PC-3 (cell line): ENCODE measurements around the gene CDK18. TPM values are rescaled to one million over a fixed set of nuclear protein-coding genes. Genes with fewer than 3 reads are reported as not detected.

Experiments
- ATAC-seq: fragments of 200-7000 bp; cut with Tn5 transposase; 2 replicates; pipeline ENCODE4 v1.9.1; 2020; ENCODE audit warnings: mild to moderate bottlenecking, moderate library complexity
- BruUV-seq: library from RNA; stranded (reverse); fragments of 400-500 nt; replicated peaks from 2 replicates; lab custom pipeline; 2021; lab: Mats Ljungman, UMichigan
- CTCF ChIA-PET: fragments of 300-600 bp; sonication (Branson Sonifier 250); formaldehyde crosslinking; loops from one replicate; lab custom pipeline; 2022; ENCODE audit warnings: antibody characterized with exemption; lab: Charles Lee
- POLR2A ChIA-PET: fragments of 300-600 bp; sonication (Branson Sonifier 250); formaldehyde crosslinking; loops from one replicate; lab custom pipeline; 2022; ENCODE audit warnings: antibody characterized with exemption; ENCODE audit not compliant: unreplicated experiment; lab: Charles Lee
- DNase-seq: peaks from one replicate; pipeline ENCODE4 v3.0.0-alpha.2; 2015
- H2AFZ ChIP-seq: fragments of 300-600 bp; sonication (generic); 2 replicates; pipeline ENCODE4 v1.6.0; 2016; ENCODE audit warnings: antibody characterized with exemption, low read length
- H3F3A ChIP-seq: fragments of 300-600 bp; sonication (generic); one replicate; pipeline ENCODE4 v1.6.0; 2017; ENCODE audit warnings: antibody characterized with exemption, low read length, control low read depth, mild to moderate bottlenecking; ENCODE audit not compliant: unreplicated experiment
- H3K27ac ChIP-seq: fragments of 300-600 bp; sonication (generic); 2 replicates; pipeline ENCODE4 v1.5.1; 2016; ENCODE audit warnings: mild to moderate bottlenecking, low read length
- H3K27me3 ChIP-seq: fragments of 300-600 bp; sonication (generic); 2 replicates; pipeline ENCODE4 v1.6.1; 2016; ENCODE audit warnings: low read length, mixed read lengths
- H3K36me3 ChIP-seq: fragments of 300-600 bp; sonication (generic); 2 replicates; pipeline ENCODE4 v1.6.1; 2016; ENCODE audit warnings: low read depth, mixed run types, low read length, mixed read lengths
- H3K4me1 ChIP-seq: fragments of 300-600 bp; sonication (generic); 2 replicates; pipeline ENCODE4 v1.5.1; 2016; ENCODE audit warnings: low read length; ENCODE audit not compliant: insufficient read depth
- H3K4me2 ChIP-seq: fragments of 300-600 bp; sonication (generic); 2 replicates; pipeline ENCODE4 v1.6.0; 2016; ENCODE audit warnings: low read length
- H3K4me3 ChIP-seq: fragments of 300-600 bp; sonication (generic); 2 replicates; pipeline ENCODE4 v1.5.1; 2016; ENCODE audit warnings: mild to moderate bottlenecking, low read length, mixed read lengths
- H3K79me2 ChIP-seq: fragments of 300-600 bp; sonication (generic); 2 replicates; pipeline ENCODE4 v1.6.1; 2017; ENCODE audit warnings: low read length, mixed read lengths
- H3K9ac ChIP-seq: fragments of 300-600 bp; sonication (generic); 2 replicates; pipeline ENCODE4 v1.6.0; 2016; ENCODE audit warnings: mild to moderate bottlenecking, low read length
- H3K9me2 ChIP-seq: fragments of 300-600 bp; sonication (generic); replicated peaks from 2 replicates; pipeline ENCODE4 v1.6.1; 2016; ENCODE audit warnings: mixed run types, low read length, mixed read lengths
- H3K9me3 ChIP-seq: fragments of 300-600 bp; sonication (generic); 2 replicates; pipeline ENCODE4 v1.6.1; 2016; ENCODE audit warnings: low read length, mixed read lengths
- H4K20me1 ChIP-seq: fragments of 300-600 bp; sonication (generic); 2 replicates; pipeline ENCODE4 v1.6.1; 2016; ENCODE audit warnings: low read length, mixed read lengths
- CTCF ChIP-seq: fragments of 300-600 bp; sonication (generic); conservative IDR thresholded peaks from 2 replicates; pipeline ENCODE4 v1.5.1; 2017; ENCODE audit warnings: antibody characterized with exemption, low read depth, mild to moderate bottlenecking, low read length
- EZH2 ChIP-seq: fragments of 300-600 bp; sonication (generic); IDR thresholded peaks from one replicate; pipeline ENCODE4 v1.6.1; 2017; ENCODE audit warnings: antibody characterized with exemption, mild to moderate bottlenecking, low read length; ENCODE audit not compliant: unreplicated experiment
- EZH2phosphoT487 ChIP-seq: fragments of 300-600 bp; sonication (generic); IDR thresholded peaks from 2 replicates; pipeline ENCODE4 v1.6.1; 2018; ENCODE audit warnings: mild to moderate bottlenecking, antibody characterized with exemption, low read length, borderline replicate concordance
- intact Hi-C: fragments of 100-400 bp; cut with micrococcal nuclease; formaldehyde crosslinking; loops from 2 replicates; pipeline ENCODE4 v1.9.0; 2023
- total RNA-seq: library from RNA; depleted of rRNA; stranded (reverse); fragments of >200 nt; gene quantifications from 2 replicates; pipeline ENCODE4 v1.2.3, GENCODE V29; 2014

Gene CDK18
- total RNA-seq, 1 experiment from 2014 or later = 13.2 TPM

GRCh38 chr1:205500240-205501233 lies 3.9 kb upstream of the CDK18 start:
- peak; percentile 36; the same call in 1 of the 2 replicates for ATAC-seq
- intact Hi-C loops = no loop called here
- Histone ChIP-seq H3F3A (no peaks in the 10 kb centered on the region), H3K27ac (no peak overlapping the region), H3K4me2 (no peak overlapping the region), H3K36me3 (no peaks in the 10 kb centered on the region), H3K9me3 (no peaks in the 10 kb centered on the region), H3K4me3 (no peak overlapping the region), H4K20me1 (no peaks in the 10 kb centered on the region), H2AFZ (no peak overlapping the region), H3K9me2 (no peaks in the 10 kb centered on the region), H3K79me2 (peaks cover 7% of the 10 kb centered on the region), H3K4me1 (peaks cover 13% of the 10 kb centered on the region), H3K27me3 (no peaks in the 10 kb centered on the region), H3K9ac (no peak overlapping the region)
- ChIA-PET POLR2A (no interaction called here), CTCF (interaction anchor here (1.0 kb wide), 1 partner anchor 22 kb away, joined by 3 read pairs; no protein-coding TSS in a partner anchor)
- no TSS peak for BruUV-seq
- TF ChIP-seq EZH2 = no peak
- no peak for TF ChIP-seq CTCF
- TF ChIP-seq EZH2phosphoT487 = no peak
- DNase-seq = peak; percentile 49

GRCh38 chr1:205502111-205502810 lies 2.2 kb upstream of the CDK18 start:
- H3K4me2 ChIP-seq = no peak overlapping the region
- no peaks in the 10 kb centered on the region for H3K27me3 ChIP-seq
- no TSS peak for BruUV-seq
- no peaks in the 10 kb centered on the region for H3K9me2 ChIP-seq
- no peak overlapping the region for H3K27ac ChIP-seq
- POLR2A ChIA-PET = no interaction called here
- H2AFZ ChIP-seq = no peak overlapping the region
- DNase-seq = no peak
- H3K9ac ChIP-seq = no peak overlapping the region
- no peaks in the 10 kb centered on the region for H3K9me3 ChIP-seq
- TF ChIP-seq EZH2 (no peak), EZH2phosphoT487 (no peak), CTCF (no peak)
- no peak overlapping the region for H3K4me3 ChIP-seq
- no peaks in the 10 kb centered on the region for H3F3A ChIP-seq
- H4K20me1 ChIP-seq = no peaks in the 10 kb centered on the region
- no peak for ATAC-seq
- H3K4me1 ChIP-seq = peaks cover 17% of the 10 kb centered on the region
- intact Hi-C loops = no loop called here
- H3K36me3 ChIP-seq = no peaks in the 10 kb centered on the region
- CTCF ChIA-PET = interaction anchor here (1.0 kb wide), 1 partner anchor 20 kb away, joined by 3 read pairs; no protein-coding TSS in a partner anchor
- peaks cover 11% of the 10 kb centered on the region for H3K79me2 ChIP-seq
